ENCODE measurements around the gene TNRC6B. TPM values are rescaled to one million over a fixed set of nuclear protein-coding genes. Genes with fewer than 3 reads are reported as not detected.

The TNRC6B gene
- polyA plus RNA-seq (2012; ENCODE audit: insufficient read depth, insufficient read length, low read depth), result 3.9 TPM

GRCh38 chr22:40177738-40178416 lies at the start of gene TNRC6B:
Gene TNRC6B (plus strand): TSS chr22:40177925. CDS start chr22:40178136, 211 bp downstream.
- H3K4me3 ChIP-seq (ENCODE audit: low read depth, low read length), result peak within 1 kb of the TSS; percentile 96
- no peaks in the 10 kb centered on the region for H3K9me3 ChIP-seq
- no peaks in the 10 kb centered on the region for H3K27me3 ChIP-seq
- H3K36me3 ChIP-seq, result no peaks in the 10 kb centered on the region
- TF ChIP-seq CTCF (IDR thresholded peaks at IDR 0.05; ENCODE audit: low read depth, low read length), result no peak
- DNase-seq, result peak; percentile 80
- peaks cover 24% of the 10 kb centered on the region for H3K4me1 ChIP-seq

- H3K4me1 ChIP-seq, result peaks cover under 1% of the 10 kb centered on the region
- H3K36me3 ChIP-seq, result no peaks in the 10 kb centered on the region
- no peak overlapping the region for H3K4me3 ChIP-seq (ENCODE audit: low read depth, low read length)
- H3K27me3 ChIP-seq, result no peaks in the 10 kb centered on the region
- no peak for TF ChIP-seq CTCF (IDR thresholded peaks at IDR 0.05; ENCODE audit: low read depth, low read length)
- no peak for DNase-seq
- no peaks in the 10 kb centered on the region for H3K9me3 ChIP-seq
These were observed 48.7 kb upstream of the TNRC6B start for GRCh38 chr22:40128989-40129388.

GRCh38 chr22:40137132-40137531 lies 40.6 kb upstream of the TNRC6B start:
- no peaks in the 10 kb centered on the region for H3K36me3 ChIP-seq
- H3K9me3 ChIP-seq, result no peaks in the 10 kb centered on the region; the same call in 1 of the 2 replicates
- no peak for DNase-seq
- no peak for TF ChIP-seq CTCF (IDR thresholded peaks at IDR 0.05; ENCODE audit: low read depth, low read length)
- H3K4me1 ChIP-seq, result no peaks in the 10 kb centered on the region
- no peaks in the 10 kb centered on the region for H3K27me3 ChIP-seq
- no peak overlapping the region for H3K4me3 ChIP-seq (ENCODE audit: low read depth, low read length)

GRCh38 chr22:40138866-40139265 lies 38.9 kb upstream of the TNRC6B start:
- no peak overlapping the region for H3K4me3 ChIP-seq (ENCODE audit: low read depth, low read length)
- H3K36me3 ChIP-seq, result no peaks in the 10 kb centered on the region
- no peaks in the 10 kb centered on the region for H3K27me3 ChIP-seq
- H3K9me3 ChIP-seq, result no peaks in the 10 kb centered on the region; the same call in 1 of the 2 replicates
- no peaks in the 10 kb centered on the region for H3K4me1 ChIP-seq
- no peak for TF ChIP-seq CTCF (IDR thresholded peaks at IDR 0.05; ENCODE audit: low read depth, low read length)
- no peak for DNase-seq

GRCh38 chr22:40147388-40148176 lies 30.1 kb upstream of the TNRC6B start:
- H3K4me3 ChIP-seq (ENCODE audit: low read depth, low read length), result no peak overlapping the region
- H3K9me3 ChIP-seq, result no peaks in the 10 kb centered on the region
- DNase-seq, result no peak
- TF ChIP-seq CTCF (IDR thresholded peaks at IDR 0.05; ENCODE audit: low read depth, low read length), result no peak
- no peaks in the 10 kb centered on the region for H3K4me1 ChIP-seq
- H3K36me3 ChIP-seq, result no peaks in the 10 kb centered on the region
- H3K27me3 ChIP-seq, result no peaks in the 10 kb centered on the region

GRCh38 chr22:40153192-40153591 lies 24.5 kb upstream of the TNRC6B start:
- Histone ChIP-seq H3K4me1 (no peaks in the 10 kb centered on the region), H3K4me3 (ENCODE audit: low read depth, low read length) (no peak overlapping the region), H3K27me3 (no peaks in the 10 kb centered on the region), H3K36me3 (no peaks in the 10 kb centered on the region), H3K9me3 (no peaks in the 10 kb centered on the region)
- no peak for DNase-seq
- TF ChIP-seq CTCF (IDR thresholded peaks at IDR 0.05; ENCODE audit: low read depth, low read length), result no peak

Measured in BE2C (cell line).